K562 (cell line): ENCODE measurements around the gene ENOSF1. TPM values are rescaled to one million over a fixed set of nuclear protein-coding genes. Genes with fewer than 3 reads are reported as not detected.

ENCODE experiments used
- BHLHE40 ChIP-seq: IDR thresholded peaks from 2 replicates; pipeline ENCODE4 v1.6.1; 2011; ENCODE audit warnings: low read length, improper control_type of control experiment
- CBX3 ChIP-seq, 2 experiments: IDR thresholded peaks; 1 replicate in 1 of 2; 2 replicates in 1 of 2; pipeline ENCODE4 v1.6.1; 2012; ENCODE audit warnings: inconsistent platforms in 2 of 2, low read length in 2 of 2, borderline replicate concordance in 1 of 2, control low read depth in 1 of 2
- GATAD2B ChIP-seq: fragments of 450-650 bp; IDR thresholded peaks from 2 replicates; pipeline ENCODE4 v1.6.1; 2017; ENCODE audit warnings: mild to moderate bottlenecking, borderline replicate concordance
- PCBP1 ChIP-seq: fragments of 200-400 bp; formaldehyde crosslinking; IDR thresholded peaks from 2 replicates; pipeline ENCODE4 v1.6.1; 2018; ENCODE audit warnings: mild to moderate bottlenecking, low read depth, low read length; ENCODE audit not compliant: poor library complexity, severe bottlenecking
- PHB2 ChIP-seq: fragments of 450-650 bp; IDR thresholded peaks from 2 replicates; pipeline ENCODE4 v1.6.1; 2017; ENCODE audit warnings: low read depth
- PURB ChIP-seq: sonication (generic); formaldehyde crosslinking; IDR thresholded peaks from 2 replicates; pipeline ENCODE4 v1.9.0; 2021; ENCODE audit warnings: low read depth, mild to moderate bottlenecking, missing genetic modification reagents
- STAT5B ChIP-seq: fragments of 250-450 bp; sonication (Bioruptor Pico); IDR thresholded peaks from 2 replicates; pipeline ENCODE4 v1.8.0; 2021; ENCODE audit warnings: mild to moderate bottlenecking, inconsistent platforms
- SUPT5H ChIP-seq: fragments of 450-650 bp; IDR thresholded peaks from 2 replicates; pipeline ENCODE4 v1.6.1; 2016
- TOE1 ChIP-seq, 2 experiments: fragments of 450-650 bp in 1 of 2; sonication (generic) in 1 of 2; formaldehyde crosslinking in 1 of 2; IDR thresholded peaks; 2 replicates each; pipeline versions ENCODE4 v1.7.1 to v1.8.0; 2016 to 2022; ENCODE audit warnings: borderline replicate concordance in 2 of 2, mild to moderate bottlenecking in 2 of 2, antibody characterized with exemption in 1 of 2, inconsistent platforms in 1 of 2, low read depth in 1 of 2, missing genetic modification reagents in 1 of 2, moderate library complexity in 1 of 2
- ZEB2 ChIP-seq: fragments of 450-650 bp; IDR thresholded peaks from 2 replicates; pipeline ENCODE4 v1.6.1; 2016
- polyA plus RNA-seq, 8 experiments: library from polyadenylated mRNA; depleted of rRNA in 4 of 8; stranded (reverse) in 5 of 8; unstranded in 3 of 8; fragments of >200 nt; fragmentation: Nextera tagmentation in 2 of 8; fragmentation: Illumina TruSeq in 1 of 8; extraction: Ambion mirVana in 2 of 8; extraction: Trizol in 1 of 8; gene quantifications; 2 replicates each; pipeline versions ENCODE4 v1.2.1 to v1.2.3, GENCODE V29; 2011 to 2014; ENCODE audit warnings: inconsistent platforms in 1 of 8, missing spikeins in 1 of 8
- total RNA-seq, 7 experiments: library from RNA; depleted of rRNA in 6 of 7; stranded (reverse); fragments of >200 nt in 6 of 7; fragmentation: Illumina TruSeq in 2 of 7; extraction: Trizol in 2 of 7; gene quantifications; 2 replicates each; pipeline versions ENCODE4 v1.2.1 to v1.2.3, GENCODE V29; 2011 to 2021; ENCODE audit warnings: low replicate concordance in 1 of 7
- TF ChIP-seq, protein P1 (sequence below): sonication (generic); formaldehyde crosslinking; IDR thresholded peaks from 2 replicates; pipeline ENCODE4 v1.8.0; 2022; ENCODE audit warnings: mild to moderate bottlenecking, missing genetic modification reagents
- TF ChIP-seq, protein P2 (sequence below), 2 experiments: IDR thresholded peaks; 2 replicates each; pipeline ENCODE4 v1.6.1; 2011; ENCODE audit warnings: borderline replicate concordance in 1 of 2, control low read depth in 1 of 2, low read depth in 1 of 2, low read length in 1 of 2, mild to moderate bottlenecking in 1 of 2, mixed read lengths in 1 of 2, moderate library complexity in 1 of 2; ENCODE audit not compliant: insufficient read depth in 1 of 2, insufficient read length in 1 of 2, poor library complexity in 1 of 2, severe bottlenecking in 1 of 2; ENCODE audit errors: extremely low read depth in 1 of 2
- TF ChIP-seq, protein P3 (sequence below): fragments of 450-650 bp; formaldehyde crosslinking; IDR thresholded peaks from 2 replicates; pipeline ENCODE4 v1.4.0; 2022; ENCODE audit warnings: missing genetic modification characterization
- TF ChIP-seq, protein P4 (sequence below), 2 experiments: fragments of 450-650 bp; formaldehyde crosslinking in 1 of 2; IDR thresholded peaks; 2 replicates each; pipeline versions ENCODE4 v1.4.0 to v1.6.1; 2014 to 2020; ENCODE audit warnings: mild to moderate bottlenecking in 2 of 2, borderline replicate concordance in 1 of 2, low read depth in 1 of 2

ENOSF1 gene
- total and polyA plus RNA-seq, 9 of the 15 experiments (the other 6 are each of a cell fraction or from before 2014, with no cell fraction given), result 15.5 to 66.4 (median 46.5) TPM

DNA sequence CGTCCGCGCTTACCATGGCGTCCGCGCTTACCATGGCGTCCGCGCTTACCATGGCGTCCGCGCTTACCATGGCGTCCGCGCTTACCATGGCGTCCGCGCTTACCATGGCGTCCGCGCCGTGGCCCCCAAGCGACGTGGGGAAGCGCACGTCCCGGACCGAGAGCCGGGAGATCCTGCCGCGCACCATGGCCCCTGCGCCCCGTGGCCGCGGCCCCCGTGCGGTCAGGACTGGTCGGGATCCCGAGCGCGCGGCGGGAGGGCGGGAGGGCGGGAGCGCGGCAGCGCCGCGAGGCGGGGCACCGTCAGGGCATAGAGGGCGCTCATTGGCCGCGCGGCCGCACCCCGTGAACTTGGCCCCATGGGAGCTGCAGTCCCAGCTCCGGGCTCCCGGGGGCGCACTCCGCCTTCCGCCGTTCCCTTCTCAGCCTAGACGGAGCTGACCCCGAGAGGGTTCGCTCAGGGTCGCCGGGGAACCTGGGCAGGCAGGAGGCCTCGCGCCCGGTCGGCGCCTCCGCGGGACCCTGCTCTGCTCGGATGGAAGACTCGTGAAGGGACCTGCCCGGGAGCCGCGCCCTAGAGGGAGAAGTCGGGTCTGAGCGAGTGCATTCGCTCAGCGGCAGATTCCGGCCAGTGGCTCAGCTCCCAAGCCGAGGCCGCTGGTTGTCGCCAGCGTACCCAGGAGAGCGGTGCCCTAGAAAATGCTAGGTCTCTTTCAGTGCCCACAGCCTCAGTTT lies at the start of gene ENOSF1 (continued):
- TF ChIP-seq, protein P1, sequence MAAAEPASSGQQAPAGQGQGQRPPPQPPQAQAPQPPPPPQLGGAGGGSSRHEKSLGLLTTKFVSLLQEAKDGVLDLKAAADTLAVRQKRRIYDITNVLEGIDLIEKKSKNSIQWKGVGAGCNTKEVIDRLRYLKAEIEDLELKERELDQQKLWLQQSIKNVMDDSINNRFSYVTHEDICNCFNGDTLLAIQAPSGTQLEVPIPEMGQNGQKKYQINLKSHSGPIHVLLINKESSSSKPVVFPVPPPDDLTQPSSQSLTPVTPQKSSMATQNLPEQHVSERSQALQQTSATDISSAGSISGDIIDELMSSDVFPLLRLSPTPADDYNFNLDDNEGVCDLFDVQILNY (CRISPR knock-in tag), result peak; percentile 71; the same call in 1 of the 2 replicates
- TF ChIP-seq, protein P2, sequence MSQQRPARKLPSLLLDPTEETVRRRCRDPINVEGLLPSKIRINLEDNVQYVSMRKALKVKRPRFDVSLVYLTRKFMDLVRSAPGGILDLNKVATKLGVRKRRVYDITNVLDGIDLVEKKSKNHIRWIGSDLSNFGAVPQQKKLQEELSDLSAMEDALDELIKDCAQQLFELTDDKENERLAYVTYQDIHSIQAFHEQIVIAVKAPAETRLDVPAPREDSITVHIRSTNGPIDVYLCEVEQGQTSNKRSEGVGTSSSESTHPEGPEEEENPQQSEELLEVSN (IDR thresholded peaks at IDR 0.05; ENCODE audit: borderline replicate concordance in 1 of 2, extremely low read depth in 1 of 2, insufficient read depth in 1 of 2, insufficient read length in 1 of 2, low read depth in 1 of 2, low read length in 1 of 2, poor library complexity in 1 of 2, severe bottlenecking in 1 of 2), result peak; percentile 48 to 93
- TF ChIP-seq TOE1 (IDR thresholded peaks at IDR 0.05; ENCODE audit: borderline replicate concordance) (no peak), TOE1 (CRISPR knock-in tag; IDR thresholded peaks at IDR 0.05; ENCODE audit: borderline replicate concordance, low read depth) (0 out of 2 replicates have a peak, but pooled peaks have one; percentile 29), PHB2 (no peak), BHLHE40 (0 out of 2 replicates have a peak, but pooled peaks have one; percentile 9), ZEB2 (no peak), PURB (no peak), STAT5B (CRISPR knock-in tag) (no peak), SUPT5H (peak; percentile 46; the same call in 1 of the 2 replicates), CBX3 (IDR thresholded peaks at IDR 0.05; ENCODE audit: borderline replicate concordance in 1 of 2, low read length in 2 of 2) (peak; percentile 56 to 74; a peak in 2 of 3 replicates), GATAD2B (0 out of 2 replicates have a peak, but pooled peaks have one; percentile 21), PCBP1 (peak; percentile 48)
- TF ChIP-seq, protein P3, sequence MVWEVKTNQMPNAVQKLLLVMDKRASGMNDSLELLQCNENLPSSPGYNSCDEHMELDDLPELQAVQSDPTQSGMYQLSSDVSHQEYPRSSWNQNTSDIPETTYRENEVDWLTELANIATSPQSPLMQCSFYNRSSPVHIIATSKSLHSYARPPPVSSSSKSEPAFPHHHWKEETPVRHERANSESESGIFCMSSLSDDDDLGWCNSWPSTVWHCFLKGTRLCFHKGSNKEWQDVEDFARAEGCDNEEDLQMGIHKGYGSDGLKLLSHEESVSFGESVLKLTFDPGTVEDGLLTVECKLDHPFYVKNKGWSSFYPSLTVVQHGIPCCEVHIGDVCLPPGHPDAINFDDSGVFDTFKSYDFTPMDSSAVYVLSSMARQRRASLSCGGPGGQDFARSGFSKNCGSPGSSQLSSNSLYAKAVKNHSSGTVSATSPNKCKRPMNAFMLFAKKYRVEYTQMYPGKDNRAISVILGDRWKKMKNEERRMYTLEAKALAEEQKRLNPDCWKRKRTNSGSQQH (CRISPR knock-in tag), result no peak
- TF ChIP-seq, protein P4, sequence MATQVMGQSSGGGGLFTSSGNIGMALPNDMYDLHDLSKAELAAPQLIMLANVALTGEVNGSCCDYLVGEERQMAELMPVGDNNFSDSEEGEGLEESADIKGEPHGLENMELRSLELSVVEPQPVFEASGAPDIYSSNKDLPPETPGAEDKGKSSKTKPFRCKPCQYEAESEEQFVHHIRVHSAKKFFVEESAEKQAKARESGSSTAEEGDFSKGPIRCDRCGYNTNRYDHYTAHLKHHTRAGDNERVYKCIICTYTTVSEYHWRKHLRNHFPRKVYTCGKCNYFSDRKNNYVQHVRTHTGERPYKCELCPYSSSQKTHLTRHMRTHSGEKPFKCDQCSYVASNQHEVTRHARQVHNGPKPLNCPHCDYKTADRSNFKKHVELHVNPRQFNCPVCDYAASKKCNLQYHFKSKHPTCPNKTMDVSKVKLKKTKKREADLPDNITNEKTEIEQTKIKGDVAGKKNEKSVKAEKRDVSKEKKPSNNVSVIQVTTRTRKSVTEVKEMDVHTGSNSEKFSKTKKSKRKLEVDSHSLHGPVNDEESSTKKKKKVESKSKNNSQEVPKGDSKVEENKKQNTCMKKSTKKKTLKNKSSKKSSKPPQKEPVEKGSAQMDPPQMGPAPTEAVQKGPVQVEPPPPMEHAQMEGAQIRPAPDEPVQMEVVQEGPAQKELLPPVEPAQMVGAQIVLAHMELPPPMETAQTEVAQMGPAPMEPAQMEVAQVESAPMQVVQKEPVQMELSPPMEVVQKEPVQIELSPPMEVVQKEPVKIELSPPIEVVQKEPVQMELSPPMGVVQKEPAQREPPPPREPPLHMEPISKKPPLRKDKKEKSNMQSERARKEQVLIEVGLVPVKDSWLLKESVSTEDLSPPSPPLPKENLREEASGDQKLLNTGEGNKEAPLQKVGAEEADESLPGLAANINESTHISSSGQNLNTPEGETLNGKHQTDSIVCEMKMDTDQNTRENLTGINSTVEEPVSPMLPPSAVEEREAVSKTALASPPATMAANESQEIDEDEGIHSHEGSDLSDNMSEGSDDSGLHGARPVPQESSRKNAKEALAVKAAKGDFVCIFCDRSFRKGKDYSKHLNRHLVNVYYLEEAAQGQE (IDR thresholded peaks at IDR 0.05; ENCODE audit: borderline replicate concordance), result peak; percentile 54; the same call in 1 of the 2 replicates
- TF ChIP-seq, protein P4 (CRISPR knock-in tag; IDR thresholded peaks at IDR 0.05; ENCODE audit: low read depth), result no peak
